Fibroblast of the aortic adventitia (primary cell): ENCODE data around the gene VWCE. TPM values are rescaled to one million over a fixed set of nuclear protein-coding genes. Genes with fewer than 3 reads are reported as not detected.

Experiments
- DNase-seq: peaks from one replicate; pipeline ENCODE4 v3.0.0-alpha.2; 2010; ENCODE audit warnings: low read depth
- H3K4me3 ChIP-seq: 2 replicates; pipeline ENCODE4 v1.5.1; 2011; ENCODE audit warnings: low read depth, mild to moderate bottlenecking, control low read depth, low read length, moderate library complexity
- CTCF ChIP-seq: IDR thresholded peaks from 2 replicates; pipeline ENCODE4 v1.5.1; 2011; ENCODE audit warnings: mild to moderate bottlenecking, low read length, control low read depth, inconsistent platforms; ENCODE audit not compliant: insufficient read depth
- total RNA-seq: library from RNA; depleted of rRNA; stranded (reverse); fragments of >200 nt; gene quantifications from 2 replicates; pipeline ENCODE4 v1.2.3, GENCODE V29; 2012; ENCODE audit warnings: low replicate concordance

VWCE gene
- total RNA-seq, 1 donor, result 7.4 TPM

- no peak for TF ChIP-seq CTCF
Measured at GRCh38 chr11:61338783-61339489, 43.8 kb upstream of the VWCE start.

GRCh38 chr11:61337706-61338470 lies 42.8 kb upstream of the VWCE start:
- no peak for TF ChIP-seq CTCF
- DNase-seq, result no peak
- no peak overlapping the region for H3K4me3 ChIP-seq

More at GRCh38 chr11:61338783-61339489, 43.8 kb upstream of the VWCE start:
- no peak for DNase-seq
- H3K4me3 ChIP-seq, result no peak overlapping the region

- peak; percentile 98 for TF ChIP-seq CTCF
- DNase-seq, result peak; percentile 77
- no peak overlapping the region for H3K4me3 ChIP-seq
Measured at GRCh38 chr11:61336171-61336935, 41.2 kb upstream of the VWCE start.

- no peak overlapping the region for H3K4me3 ChIP-seq
- DNase-seq, result peak; percentile 47
- TF ChIP-seq CTCF, result no peak
Measured at GRCh38 chr11:61335355-61335710, 40.2 kb upstream of the VWCE start.

GRCh38 chr11:61334434-61335354 lies 39.6 kb upstream of the VWCE start:
- peak; percentile 53 for DNase-seq
- no peak overlapping the region for H3K4me3 ChIP-seq
- no peak for TF ChIP-seq CTCF
